ENCODE results near the gene YJEFN3.

- TF ChIP-seq EP300 (IDR thresholded peaks at IDR 0.05) = no peak
- no peak for TF ChIP-seq BCL3 (IDR thresholded peaks at IDR 0.05)
- no peak for TF ChIP-seq POLR2AphosphoS2 (conservative IDR thresholded peaks at IDR 0.05; ENCODE audit: low read length)
- no peak for TF ChIP-seq CTCF (IDR thresholded peaks at IDR 0.05)
- no peak for TF ChIP-seq JUN (IDR thresholded peaks at IDR 0.05)
- TF ChIP-seq JUNB (IDR thresholded peaks at IDR 0.05) = no peak
- no peak for TF ChIP-seq MAX (IDR thresholded peaks at IDR 0.05)
- TF ChIP-seq MYC (IDR thresholded peaks at IDR 0.05; ENCODE audit: borderline replicate concordance, low read length) = no peak
- no peak for TF ChIP-seq RCOR1 (IDR thresholded peaks at IDR 0.05; ENCODE audit: low read depth, low read length)
- no peak for TF ChIP-seq POLR2A (IDR thresholded peaks at IDR 0.05; ENCODE audit: low read length)
Observed at GRCh38 chr19:19545707-19546106, 17.0 kb downstream of the YJEFN3 start.

Measured in A549 (cell line).